ENCODE results near the gene ACTL6B. TPM values are rescaled to one million over a fixed set of nuclear protein-coding genes. Genes with fewer than 3 reads are reported as not detected.

ACTL6B gene
- total and polyA plus RNA-seq, 2 of the 8 experiments (the other 6 are each of a cell fraction or from before 2014, with no cell fraction given), result 2.1 to 4.5 TPM

GRCh38 chr7:100686201-100686821 lies 30.1 kb upstream of the ACTL6B start:
- no peak for TF ChIP-seq NRF1 (IDR thresholded peaks at IDR 0.05; ENCODE audit: low read depth, low read length)
- TF ChIP-seq SUZ12 (IDR thresholded peaks at IDR 0.05; ENCODE audit: low read length), result no peak
- H4K8ac ChIP-seq (ENCODE audit: extremely low read depth, insufficient read depth, low read length), result peak overlapping the region; percentile 90; the same call in 1 of the 2 replicates
- POLR2A ChIA-PET (ENCODE audit: partially characterized antibody), result interaction anchor here (1.4 to 14.3 kb wide), 3 partner anchors 7 to 100 kb away, joined by 4 to 257 read pairs (median 5); partner anchors contain the start of genes FBXO24 and LRCH4
- H2BK12ac ChIP-seq (ENCODE audit: low read depth, low read length), result no peak overlapping the region
- peaks cover 45 to 81% (median 69%) of the 10 kb centered on the region in 4 experiments for H3K36me3 ChIP-seq (ENCODE audit: control insufficient read depth in 2 of 4, insufficient read depth in 4 of 4, low read length in 3 of 4)
- H4K20me1 ChIP-seq (replicated peaks in 1 of 2; ENCODE audit: control insufficient read depth in 1 of 2, insufficient read depth in 2 of 2, low read length in 2 of 2), result peaks cover 25 to 55% of the 10 kb centered on the region in 2 experiments
- H3K4me2 ChIP-seq (ENCODE audit: insufficient read depth in 1 of 2, low read depth in 2 of 2, low read length in 2 of 2), result no peak overlapping the region
- H4K5ac ChIP-seq (ENCODE audit: insufficient read length, low read depth, low read length), result no peak overlapping the region
- no peak overlapping the region for H4K91ac ChIP-seq (replicated peaks; ENCODE audit: insufficient read length, low read length)
- H3K4ac ChIP-seq (replicated peaks; ENCODE audit: insufficient read length, low read depth, low read length), result no peak overlapping the region
- no peaks in the 10 kb centered on the region; the same call in 1 of the 2 replicates for H3K23me2 ChIP-seq (ENCODE audit: low read depth, low read length)
- H3K56ac ChIP-seq (replicated peaks; ENCODE audit: insufficient read length, low read depth, low read length), result no peak overlapping the region
- H3K9ac ChIP-seq (replicated peaks in 1 of 4; ENCODE audit: extremely low read depth in 1 of 4, low read depth in 3 of 4, low read length in 3 of 4), result no peak overlapping the region
- peaks cover 11 to 41% of the 10 kb centered on the region in 2 experiments for H3K79me2 ChIP-seq (ENCODE audit: control insufficient read depth in 1 of 2, insufficient read depth in 2 of 2, low read length in 2 of 2)
- H2BK5ac ChIP-seq (ENCODE audit: low read depth, low read length), result no peak overlapping the region; the same call in 1 of the 2 replicates
- no peak overlapping the region for H3K4me3 ChIP-seq (ENCODE audit: extremely low read depth in 1 of 4, insufficient read depth in 2 of 4, low read depth in 3 of 4, low read length in 4 of 4)
- H3K79me1 ChIP-seq (ENCODE audit: low read depth, low read length), result peaks cover 12% of the 10 kb centered on the region
- FAIRE-seq (no peak), DNase-seq (ENCODE audit: low read depth in 1 of 2, low spot score in 2 of 2) (no peak)
- H3K27ac ChIP-seq (ENCODE audit: low read depth, low read length), result no peak overlapping the region
- no peak overlapping the region for H2BK20ac ChIP-seq (ENCODE audit: low read length)
- H2BK15ac ChIP-seq (ENCODE audit: low read length), result no peak overlapping the region
- no peaks in the 10 kb centered on the region for H3K27me3 ChIP-seq (replicated peaks in 1 of 4; ENCODE audit: control insufficient read depth in 3 of 4, extremely low read depth in 1 of 4, insufficient read depth in 3 of 4, low read length in 3 of 4)
- H3K23ac ChIP-seq (ENCODE audit: insufficient read length), result no peak overlapping the region
- WGBS, 2 experiments (ENCODE audit: extremely low coverage in 1 of 2, insufficient coverage in 1 of 2, insufficient read length in 1 of 2, insufficient replicate concordance in 2 of 2, low coverage in 1 of 2, low lambda C conversion rate in 2 of 2, missing lambda C conversion rate in 1 of 2), result 93% methylated on average over 20 of the region's 33 CpGs; no CpG with 5 or more reads in 1 of the 2 experiments
- H2AK5ac ChIP-seq (ENCODE audit: low read depth, low read length), result no peak overlapping the region
- no peak overlapping the region for H3K18ac ChIP-seq (ENCODE audit: extremely low read depth, low read length)
- H3K14ac ChIP-seq (ENCODE audit: insufficient read length), result no peak overlapping the region
- H2BK120ac ChIP-seq (replicated peaks; ENCODE audit: low read depth, low read length), result no peak overlapping the region
- no peaks in the 10 kb centered on the region for H3K9me3 ChIP-seq (ENCODE audit: insufficient read depth in 2 of 2, low read depth in 1 of 2, low read length in 1 of 2)
- CTCF ChIA-PET (ENCODE audit: partially characterized antibody), result interaction anchor here (0.6 to 20.7 kb wide), 4 partner anchors 9 to 122 kb away, joined by 3 to 254 read pairs (median 6); partner anchors contain the start of gene POP7
- H2AFZ ChIP-seq (ENCODE audit: low read length), result no peak overlapping the region
- peaks cover 0 to 6% (median 2%) of the 10 kb centered on the region in 4 experiments; a peak in 6 of 7 replicates for H3K4me1 ChIP-seq (replicated peaks in 1 of 4; ENCODE audit: control insufficient read depth in 3 of 4, insufficient read depth in 4 of 4, low read length in 3 of 4)

Measured in H1 (cell line).